ENCODE data around the gene NUDT17.

- TF ChIP-seq, protein P1, sequence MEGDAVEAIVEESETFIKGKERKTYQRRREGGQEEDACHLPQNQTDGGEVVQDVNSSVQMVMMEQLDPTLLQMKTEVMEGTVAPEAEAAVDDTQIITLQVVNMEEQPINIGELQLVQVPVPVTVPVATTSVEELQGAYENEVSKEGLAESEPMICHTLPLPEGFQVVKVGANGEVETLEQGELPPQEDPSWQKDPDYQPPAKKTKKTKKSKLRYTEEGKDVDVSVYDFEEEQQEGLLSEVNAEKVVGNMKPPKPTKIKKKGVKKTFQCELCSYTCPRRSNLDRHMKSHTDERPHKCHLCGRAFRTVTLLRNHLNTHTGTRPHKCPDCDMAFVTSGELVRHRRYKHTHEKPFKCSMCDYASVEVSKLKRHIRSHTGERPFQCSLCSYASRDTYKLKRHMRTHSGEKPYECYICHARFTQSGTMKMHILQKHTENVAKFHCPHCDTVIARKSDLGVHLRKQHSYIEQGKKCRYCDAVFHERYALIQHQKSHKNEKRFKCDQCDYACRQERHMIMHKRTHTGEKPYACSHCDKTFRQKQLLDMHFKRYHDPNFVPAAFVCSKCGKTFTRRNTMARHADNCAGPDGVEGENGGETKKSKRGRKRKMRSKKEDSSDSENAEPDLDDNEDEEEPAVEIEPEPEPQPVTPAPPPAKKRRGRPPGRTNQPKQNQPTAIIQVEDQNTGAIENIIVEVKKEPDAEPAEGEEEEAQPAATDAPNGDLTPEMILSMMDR (conservative IDR thresholded peaks at IDR 0.05; ENCODE audit: low read depth in 2 of 2), result no peak
- peak; percentile 26 for TF ChIP-seq EZH2 (IDR thresholded peaks at IDR 0.05; ENCODE audit: low read depth, unreplicated experiment)
- TF ChIP-seq ETS1 (IDR thresholded peaks at IDR 0.05), result no peak
- no peak for TF ChIP-seq CREB1 (CRISPR knock-in tag; IDR thresholded peaks at IDR 0.05; ENCODE audit: low read depth)
- TF ChIP-seq POLR2AphosphoS5 (IDR thresholded peaks at IDR 0.05; ENCODE audit: low read depth), result no peak
- no peak for TF ChIP-seq EZH2phosphoT487 (IDR thresholded peaks at IDR 0.05; ENCODE audit: unreplicated experiment)
- TF ChIP-seq NANOG (IDR thresholded peaks at IDR 0.05; ENCODE audit: borderline replicate concordance), result no peak
- no peak for TF ChIP-seq STAT1 (IDR thresholded peaks at IDR 0.05; ENCODE audit: unreplicated experiment)
- TF ChIP-seq, protein P2, sequence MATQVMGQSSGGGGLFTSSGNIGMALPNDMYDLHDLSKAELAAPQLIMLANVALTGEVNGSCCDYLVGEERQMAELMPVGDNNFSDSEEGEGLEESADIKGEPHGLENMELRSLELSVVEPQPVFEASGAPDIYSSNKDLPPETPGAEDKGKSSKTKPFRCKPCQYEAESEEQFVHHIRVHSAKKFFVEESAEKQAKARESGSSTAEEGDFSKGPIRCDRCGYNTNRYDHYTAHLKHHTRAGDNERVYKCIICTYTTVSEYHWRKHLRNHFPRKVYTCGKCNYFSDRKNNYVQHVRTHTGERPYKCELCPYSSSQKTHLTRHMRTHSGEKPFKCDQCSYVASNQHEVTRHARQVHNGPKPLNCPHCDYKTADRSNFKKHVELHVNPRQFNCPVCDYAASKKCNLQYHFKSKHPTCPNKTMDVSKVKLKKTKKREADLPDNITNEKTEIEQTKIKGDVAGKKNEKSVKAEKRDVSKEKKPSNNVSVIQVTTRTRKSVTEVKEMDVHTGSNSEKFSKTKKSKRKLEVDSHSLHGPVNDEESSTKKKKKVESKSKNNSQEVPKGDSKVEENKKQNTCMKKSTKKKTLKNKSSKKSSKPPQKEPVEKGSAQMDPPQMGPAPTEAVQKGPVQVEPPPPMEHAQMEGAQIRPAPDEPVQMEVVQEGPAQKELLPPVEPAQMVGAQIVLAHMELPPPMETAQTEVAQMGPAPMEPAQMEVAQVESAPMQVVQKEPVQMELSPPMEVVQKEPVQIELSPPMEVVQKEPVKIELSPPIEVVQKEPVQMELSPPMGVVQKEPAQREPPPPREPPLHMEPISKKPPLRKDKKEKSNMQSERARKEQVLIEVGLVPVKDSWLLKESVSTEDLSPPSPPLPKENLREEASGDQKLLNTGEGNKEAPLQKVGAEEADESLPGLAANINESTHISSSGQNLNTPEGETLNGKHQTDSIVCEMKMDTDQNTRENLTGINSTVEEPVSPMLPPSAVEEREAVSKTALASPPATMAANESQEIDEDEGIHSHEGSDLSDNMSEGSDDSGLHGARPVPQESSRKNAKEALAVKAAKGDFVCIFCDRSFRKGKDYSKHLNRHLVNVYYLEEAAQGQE (IDR thresholded peaks at IDR 0.05; ENCODE audit: unreplicated experiment), result no peak
Measured at GRCh38 chr1:145892486-145893087, 47.2 kb downstream of the NUDT17 start.

All from GM23338 (cell line).